Fibroblast of lung (primary cell): Measurements from ENCODE around the gene ZDHHC4. TPM values are rescaled to one million over a fixed set of nuclear protein-coding genes. Genes with fewer than 3 reads are reported as not detected.

ENCODE experiments used
- DNase-seq, 2 donors: peaks; one replicate each; pipeline versions ENCODE4 v3.0.0 to v3.0.0-alpha.2; 2010; ENCODE audit warnings: low read depth in 2 of 2
- H2AFZ ChIP-seq: 2 replicates; pipeline ENCODE4 v1.5.1; 2012; ENCODE audit warnings: low read length, control low read depth, inconsistent platforms
- H3K27ac ChIP-seq: 2 replicates; pipeline ENCODE4 v1.5.1; 2011; ENCODE audit warnings: low read length, control low read depth; ENCODE audit not compliant: insufficient read depth
- H3K27me3 ChIP-seq: 2 replicates; pipeline ENCODE4 v1.5.1; 2011; ENCODE audit warnings: mild to moderate bottlenecking, low read length; ENCODE audit not compliant: control insufficient read depth, insufficient read depth
- H3K36me3 ChIP-seq: 2 replicates; pipeline ENCODE4 v1.5.1; 2011; ENCODE audit warnings: low read length; ENCODE audit not compliant: control insufficient read depth, insufficient read depth
- H3K4me1 ChIP-seq: 2 replicates; pipeline ENCODE4 v1.5.1; 2011; ENCODE audit warnings: low read length; ENCODE audit not compliant: control insufficient read depth, insufficient read depth; ENCODE audit errors: extremely low read depth
- H3K4me2 ChIP-seq: 2 replicates; pipeline ENCODE4 v1.5.1; 2011; ENCODE audit warnings: low read length, control low read depth; ENCODE audit not compliant: insufficient read depth; ENCODE audit errors: extremely low read depth
- H3K4me3 ChIP-seq, 4 experiments: fragments of 200-600 bp in 1 of 4; sonication (generic) in 1 of 4; replicated peaks in 1 of 4; 2 replicates each; pipeline ENCODE4 v1.5.1; 2011 to 2016; ENCODE audit warnings: low read length in 4 of 4, low read depth in 3 of 4, mild to moderate bottlenecking in 3 of 4, control low read depth in 2 of 4, inconsistent platforms in 1 of 4, mixed read lengths in 1 of 4; ENCODE audit not compliant: insufficient read depth in 1 of 4; ENCODE audit errors: control extremely low read depth in 1 of 4
- H3K79me2 ChIP-seq: 2 replicates; pipeline ENCODE4 v1.5.1; 2012; ENCODE audit warnings: mild to moderate bottlenecking, low read length, inconsistent platforms; ENCODE audit not compliant: control insufficient read depth, insufficient read depth
- H3K9ac ChIP-seq: 2 replicates; pipeline ENCODE4 v1.5.1; 2011; ENCODE audit warnings: mild to moderate bottlenecking, low read length, control low read depth; ENCODE audit not compliant: insufficient read depth
- H3K9me3 ChIP-seq: 2 replicates; pipeline ENCODE4 v1.5.1; 2012; ENCODE audit warnings: low read depth, low read length; ENCODE audit not compliant: control insufficient read depth, insufficient read depth
- H4K20me1 ChIP-seq: 2 replicates; pipeline ENCODE4 v1.5.1; 2011; ENCODE audit warnings: low read length; ENCODE audit not compliant: control insufficient read depth, insufficient read depth; ENCODE audit errors: extremely low read depth
- EZH2 ChIP-seq: IDR thresholded peaks from 2 replicates; pipeline ENCODE4 v1.5.1; 2012; ENCODE audit warnings: low read length, control low read depth, mild to moderate bottlenecking; ENCODE audit errors: missing control alignments
- polyA plus RNA-seq, 2 donors: library from polyadenylated mRNA; depleted of rRNA in 1 of 2; stranded (reverse) in 1 of 2; unstranded in 1 of 2; fragments of >200 nt; gene quantifications; 2 replicates each; pipeline ENCODE4 v1.2.1, GENCODE V29; 2011 to 2012; ENCODE audit warnings: missing spikeins in 1 of 2
- total RNA-seq: library from RNA; depleted of rRNA; stranded (reverse); fragments of >200 nt; gene quantifications from 2 replicates; pipeline ENCODE4 v1.2.1, GENCODE V29; 2014
- TF ChIP-seq, protein P1 (sequence below), 2 donors: IDR thresholded peaks in 1 of 2; conservative IDR thresholded peaks in 1 of 2; 1 replicate in 1 of 2; 2 replicates in 1 of 2; pipeline ENCODE4 v1.5.1; 2011 to 2012; ENCODE audit warnings: low read length in 2 of 2, control low read depth in 1 of 2, inconsistent platforms in 1 of 2, low read depth in 1 of 2, mild to moderate bottlenecking in 1 of 2

Gene ZDHHC4
- total and polyA plus RNA-seq, 2 donors (not counting 1 experiment from before 2014, with no cell fraction given): 65.2 to 89.5 TPM

GRCh38 chr7:6608794-6609193 is 31.5 kb downstream of the ZDHHC4 start:
- Histone ChIP-seq H2AFZ (no peak overlapping the region), H3K9ac (no peak overlapping the region), H3K27ac (no peak overlapping the region), H3K36me3 (peaks cover 2% of the 10 kb centered on the region), H3K9me3 (no peaks in the 10 kb centered on the region), H4K20me1 (no peaks in the 10 kb centered on the region), H3K79me2 (no peaks in the 10 kb centered on the region), H3K27me3 (peaks cover under 1% of the 10 kb centered on the region), H3K4me3 (no peak overlapping the region), H3K4me1 (no peaks in the 10 kb centered on the region), H3K4me2 (no peak overlapping the region)
- TF ChIP-seq EZH2: no peak
- TF ChIP-seq, protein P1, sequence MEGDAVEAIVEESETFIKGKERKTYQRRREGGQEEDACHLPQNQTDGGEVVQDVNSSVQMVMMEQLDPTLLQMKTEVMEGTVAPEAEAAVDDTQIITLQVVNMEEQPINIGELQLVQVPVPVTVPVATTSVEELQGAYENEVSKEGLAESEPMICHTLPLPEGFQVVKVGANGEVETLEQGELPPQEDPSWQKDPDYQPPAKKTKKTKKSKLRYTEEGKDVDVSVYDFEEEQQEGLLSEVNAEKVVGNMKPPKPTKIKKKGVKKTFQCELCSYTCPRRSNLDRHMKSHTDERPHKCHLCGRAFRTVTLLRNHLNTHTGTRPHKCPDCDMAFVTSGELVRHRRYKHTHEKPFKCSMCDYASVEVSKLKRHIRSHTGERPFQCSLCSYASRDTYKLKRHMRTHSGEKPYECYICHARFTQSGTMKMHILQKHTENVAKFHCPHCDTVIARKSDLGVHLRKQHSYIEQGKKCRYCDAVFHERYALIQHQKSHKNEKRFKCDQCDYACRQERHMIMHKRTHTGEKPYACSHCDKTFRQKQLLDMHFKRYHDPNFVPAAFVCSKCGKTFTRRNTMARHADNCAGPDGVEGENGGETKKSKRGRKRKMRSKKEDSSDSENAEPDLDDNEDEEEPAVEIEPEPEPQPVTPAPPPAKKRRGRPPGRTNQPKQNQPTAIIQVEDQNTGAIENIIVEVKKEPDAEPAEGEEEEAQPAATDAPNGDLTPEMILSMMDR (conservative IDR thresholded peaks at IDR 0.05 in 1 of 2, IDR thresholded peaks at IDR 0.05 in 1 of 2; ENCODE audit: low read depth in 1 of 2, low read length in 2 of 2): no peak
- no peak for DNase-seq

- Histone ChIP-seq H4K20me1 (no peaks in the 10 kb centered on the region), H3K27ac (no peak overlapping the region), H3K9me3 (no peaks in the 10 kb centered on the region), H3K27me3 (peaks cover 23% of the 10 kb centered on the region), H3K4me3 (no peak overlapping the region), H3K9ac (no peak overlapping the region), H3K4me1 (no peaks in the 10 kb centered on the region), H3K79me2 (no peaks in the 10 kb centered on the region), H3K36me3 (peaks cover 2% of the 10 kb centered on the region), H2AFZ (no peak overlapping the region), H3K4me2 (no peak overlapping the region)
- TF ChIP-seq, protein P1 (conservative IDR thresholded peaks at IDR 0.05 in 1 of 2, IDR thresholded peaks at IDR 0.05 in 1 of 2; ENCODE audit: low read depth in 1 of 2, low read length in 2 of 2): no peak
- no peak for TF ChIP-seq EZH2
- DNase-seq: no peak
Observed at GRCh38 chr7:6612819-6613218, 35.6 kb downstream of the ZDHHC4 start.

- Histone ChIP-seq H3K4me1 (no peaks in the 10 kb centered on the region), H3K4me3 (no peak overlapping the region), H3K4me2 (no peak overlapping the region), H3K79me2 (no peaks in the 10 kb centered on the region), H3K36me3 (no peaks in the 10 kb centered on the region), H3K9me3 (no peaks in the 10 kb centered on the region), H4K20me1 (no peaks in the 10 kb centered on the region), H3K27ac (no peak overlapping the region), H3K27me3 (peaks cover 23% of the 10 kb centered on the region), H3K9ac (no peak overlapping the region), H2AFZ (no peak overlapping the region)
- TF ChIP-seq, protein P1 (conservative IDR thresholded peaks at IDR 0.05 in 1 of 2, IDR thresholded peaks at IDR 0.05 in 1 of 2; ENCODE audit: low read depth in 1 of 2, low read length in 2 of 2): no peak
- TF ChIP-seq EZH2: no peak
- no peak for DNase-seq
Observed at GRCh38 chr7:6613706-6614105, 36.5 kb downstream of the ZDHHC4 start.
